IPS-20b (cell line): Measurements from ENCODE around the gene SIM2.

Source experiments
- H3K27ac ChIP-seq: one replicate; pipeline ENCODE4 v1.5.1; 2013; ENCODE audit warnings: low read length
- H3K27me3 ChIP-seq: 2 replicates; pipeline ENCODE4 v1.6.1; 2013; ENCODE audit warnings: mild to moderate bottlenecking, low read length, inconsistent platforms; ENCODE audit not compliant: insufficient read depth
- H3K36me3 ChIP-seq: 2 replicates; pipeline ENCODE4 v1.6.1; 2013; ENCODE audit warnings: low read depth, mild to moderate bottlenecking, inconsistent platforms, low read length, moderate library complexity; ENCODE audit not compliant: insufficient read depth
- H3K4me1 ChIP-seq: 2 replicates; pipeline ENCODE4 v1.6.1; 2013; ENCODE audit warnings: mild to moderate bottlenecking, control low read depth, inconsistent platforms, low read length, moderate library complexity; ENCODE audit not compliant: insufficient read depth
- H3K4me3 ChIP-seq: 2 replicates; pipeline ENCODE4 v1.5.1; 2013; ENCODE audit warnings: mild to moderate bottlenecking, low read length, inconsistent platforms
- H3K9ac ChIP-seq: 2 replicates; pipeline ENCODE4 v1.6.1; 2013; ENCODE audit warnings: low read depth, mild to moderate bottlenecking, inconsistent platforms, low read length, moderate library complexity
- H3K9me3 ChIP-seq: 2 replicates; pipeline ENCODE4 v1.6.1; 2013; ENCODE audit warnings: mild to moderate bottlenecking, low read depth, low read length, inconsistent platforms; ENCODE audit not compliant: insufficient read depth

Gene SIM2

DNA sequence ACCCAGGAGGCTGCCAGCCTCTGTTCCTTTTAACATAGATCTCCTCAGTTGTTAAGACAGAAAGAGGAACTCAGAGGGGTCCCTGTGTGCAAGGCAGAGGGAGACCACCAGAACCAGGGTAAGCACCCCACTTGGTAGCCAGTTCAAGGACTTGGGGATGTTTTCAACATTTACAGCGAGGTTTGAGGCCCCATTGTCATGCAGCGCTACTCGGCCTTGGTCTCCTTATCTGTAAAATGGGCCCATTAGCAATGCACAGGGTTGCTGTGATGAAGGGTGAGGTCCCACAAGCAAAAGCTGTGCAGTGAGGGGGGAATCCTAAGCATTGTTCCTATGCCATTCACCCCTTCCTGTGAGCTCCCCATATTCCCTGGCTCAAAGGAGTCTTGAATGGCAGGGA is 4.2 kb downstream of the SIM2 start:
- no peak overlapping the region for H3K27ac ChIP-seq
- peaks cover 11% of the 10 kb centered on the region for H3K4me1 ChIP-seq
- H3K36me3 ChIP-seq: no peaks in the 10 kb centered on the region
- H3K9me3 ChIP-seq: peaks cover 4% of the 10 kb centered on the region; the same call in 1 of the 2 replicates
- no peak overlapping the region for H3K4me3 ChIP-seq
- H3K27me3 ChIP-seq: peaks cover 99% of the 10 kb centered on the region
- no peak overlapping the region for H3K9ac ChIP-seq

DNA sequence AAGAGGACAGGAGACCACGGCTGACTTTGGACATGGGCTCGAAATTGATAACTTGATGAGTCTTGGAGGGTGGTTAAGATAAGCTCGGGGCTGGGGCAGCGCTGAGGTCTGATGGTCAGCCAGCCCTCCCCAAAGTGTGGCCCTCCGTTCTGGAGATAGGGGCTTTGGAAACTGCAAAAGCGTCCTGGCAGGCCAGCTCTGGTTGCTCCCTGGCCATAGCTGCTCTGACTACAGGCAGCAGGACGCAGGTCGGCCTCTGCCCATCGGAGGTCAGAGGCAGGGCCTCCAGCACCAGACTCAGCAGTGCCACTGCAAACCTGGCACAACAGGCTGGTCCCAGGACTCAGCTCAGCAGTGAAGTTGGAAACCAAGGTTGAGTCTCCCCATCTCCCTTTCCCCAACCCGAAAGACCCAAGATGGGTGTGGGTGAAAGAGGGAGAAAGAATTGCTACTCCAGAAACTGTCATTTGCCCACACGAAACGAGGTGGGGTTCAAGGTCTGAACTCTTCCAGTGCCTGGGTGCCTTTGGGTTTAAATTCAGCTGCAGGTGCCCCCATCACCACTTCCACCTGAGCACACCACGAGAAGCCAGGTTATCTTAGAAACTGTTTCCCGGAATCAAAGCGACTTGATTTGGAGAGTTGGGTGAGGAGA is 4.8 kb downstream of the SIM2 start:
- Histone ChIP-seq H3K27ac (no peak overlapping the region), H3K4me1 (peaks cover 11% of the 10 kb centered on the region), H3K4me3 (no peak overlapping the region), H3K36me3 (no peaks in the 10 kb centered on the region), H3K9me3 (peaks cover 4% of the 10 kb centered on the region; the same call in 1 of the 2 replicates), H3K9ac (no peak overlapping the region), H3K27me3 (peaks cover 99% of the 10 kb centered on the region)

DNA sequence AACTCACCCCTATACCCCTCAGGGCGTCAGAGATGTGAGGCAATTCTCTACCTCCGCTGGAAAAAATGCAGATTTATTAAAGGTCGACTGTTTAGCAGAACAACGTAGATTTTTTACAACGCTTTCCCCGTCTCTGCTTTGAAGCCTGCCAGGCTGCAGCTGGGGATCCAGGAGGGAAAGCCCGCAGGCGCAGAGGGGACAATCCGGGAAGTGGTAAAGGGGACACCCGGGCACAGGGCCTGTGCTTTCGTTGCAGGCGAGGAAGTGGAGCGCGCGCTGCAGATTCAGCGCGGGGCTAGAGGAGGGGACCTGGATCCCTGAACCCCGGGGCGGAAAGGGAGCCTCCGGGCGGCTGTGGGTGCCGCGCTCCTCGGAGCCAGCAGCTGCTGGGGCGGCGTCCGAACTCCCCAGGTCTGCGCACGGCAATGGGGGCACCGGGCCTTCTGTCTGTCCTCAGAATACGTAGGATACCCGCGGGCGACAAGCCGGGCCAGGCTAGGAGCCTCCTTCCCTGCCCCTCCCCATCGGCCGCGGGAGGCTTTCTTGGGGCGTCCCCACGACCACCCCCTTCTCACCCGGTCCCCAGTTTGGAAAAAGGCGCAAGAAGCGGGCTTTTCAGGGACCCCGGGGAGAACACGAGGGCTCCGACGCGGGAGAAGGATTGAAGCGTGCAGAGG is 5.5 kb downstream of the SIM2 start:
- peaks cover 6% of the 10 kb centered on the region; the same call in 1 of the 2 replicates for H3K9me3 ChIP-seq
- H3K27me3 ChIP-seq: peaks cover 100% of the 10 kb centered on the region
- H3K9ac ChIP-seq: no peak overlapping the region
- no peaks in the 10 kb centered on the region for H3K36me3 ChIP-seq
- H3K4me3 ChIP-seq: no peak overlapping the region
- H3K4me1 ChIP-seq: peaks cover 11% of the 10 kb centered on the region
- no peak overlapping the region for H3K27ac ChIP-seq

DNA sequence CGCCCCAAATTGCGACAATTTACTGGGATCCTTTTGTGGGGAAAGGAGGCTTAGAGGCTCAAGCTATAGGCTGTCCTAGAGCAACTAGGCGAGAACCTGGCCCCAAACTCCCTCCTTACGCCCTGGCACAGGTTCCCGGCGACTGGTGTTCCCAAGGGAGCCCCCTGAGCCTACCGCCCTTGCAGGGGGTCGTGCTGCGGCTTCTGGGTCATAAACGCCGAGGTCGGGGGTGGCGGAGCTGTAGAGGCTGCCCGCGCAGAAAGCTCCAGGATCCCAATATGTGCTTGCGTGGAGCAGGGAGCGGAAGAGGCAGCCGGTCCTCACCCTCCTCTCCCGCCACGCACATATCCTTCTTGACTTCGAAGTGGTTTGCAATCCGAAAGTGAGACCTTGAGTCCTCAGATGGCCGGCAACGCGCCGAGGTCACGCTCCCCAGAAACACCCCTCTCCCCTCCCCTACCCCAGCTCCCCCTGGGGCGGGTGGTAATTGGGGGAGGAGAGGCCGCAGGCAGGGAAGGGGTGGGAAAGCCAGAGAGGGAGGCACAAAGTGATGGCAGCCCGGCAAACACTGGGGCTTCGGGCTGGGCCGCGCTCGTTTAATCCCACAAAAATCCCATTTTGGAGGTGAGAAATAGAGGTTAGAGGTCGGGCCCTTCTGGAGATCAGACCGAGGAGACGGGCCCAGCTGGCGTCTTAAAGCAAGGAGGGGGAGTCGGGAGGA is 6.2 kb downstream of the SIM2 start:
- Histone ChIP-seq H3K36me3 (no peaks in the 10 kb centered on the region), H3K27ac (no peak overlapping the region), H3K4me1 (peaks cover 11% of the 10 kb centered on the region), H3K9me3 (peaks cover 7% of the 10 kb centered on the region; the same call in 1 of the 2 replicates), H3K4me3 (no peak overlapping the region), H3K9ac (no peak overlapping the region), H3K27me3 (peaks cover 100% of the 10 kb centered on the region)

DNA sequence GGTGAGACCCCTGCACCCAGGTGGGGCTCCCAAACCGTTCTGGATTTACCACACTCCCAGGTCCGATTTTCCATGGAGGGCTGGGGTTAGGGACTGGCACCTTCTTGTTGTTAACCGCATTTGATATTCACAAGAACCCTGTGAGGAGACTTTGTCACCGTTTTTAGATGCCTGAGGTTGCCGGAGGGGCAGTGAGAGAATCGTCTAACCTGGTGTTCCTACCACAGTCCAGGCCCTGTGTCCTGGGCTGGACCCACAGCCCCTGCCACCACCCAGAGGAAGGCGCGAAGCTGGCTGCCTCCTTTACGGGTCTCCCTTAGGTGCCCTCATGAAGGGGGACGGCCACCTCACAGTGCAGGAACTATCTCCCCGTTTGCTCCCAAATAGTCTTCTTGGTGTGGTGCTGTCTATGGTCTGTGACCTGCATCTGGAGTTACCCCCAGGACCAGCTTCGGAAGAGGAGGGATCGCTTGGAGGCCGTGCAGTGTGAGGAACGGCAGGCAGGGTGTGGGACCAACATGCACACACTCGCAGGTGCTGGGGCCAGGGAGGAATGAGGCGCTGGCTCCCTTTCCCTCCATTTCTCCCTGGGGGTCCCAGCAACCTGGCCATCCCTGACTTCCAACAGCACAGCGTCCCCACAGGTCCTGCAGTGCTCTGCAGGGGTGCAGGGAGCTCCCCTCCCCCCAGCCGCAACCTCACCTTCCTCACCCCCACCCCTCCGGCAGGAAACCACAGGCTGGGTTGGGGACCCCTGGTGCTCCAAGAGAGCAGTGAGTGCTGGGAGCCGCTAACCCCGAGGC is 7.0 kb downstream of the SIM2 start:
- Histone ChIP-seq H3K4me1 (peaks cover 9% of the 10 kb centered on the region), H3K9ac (no peak overlapping the region), H3K36me3 (no peaks in the 10 kb centered on the region), H3K9me3 (peaks cover 3% of the 10 kb centered on the region; the same call in 1 of the 2 replicates), H3K27ac (no peak overlapping the region), H3K4me3 (no peak overlapping the region), H3K27me3 (peaks cover 100% of the 10 kb centered on the region)

DNA sequence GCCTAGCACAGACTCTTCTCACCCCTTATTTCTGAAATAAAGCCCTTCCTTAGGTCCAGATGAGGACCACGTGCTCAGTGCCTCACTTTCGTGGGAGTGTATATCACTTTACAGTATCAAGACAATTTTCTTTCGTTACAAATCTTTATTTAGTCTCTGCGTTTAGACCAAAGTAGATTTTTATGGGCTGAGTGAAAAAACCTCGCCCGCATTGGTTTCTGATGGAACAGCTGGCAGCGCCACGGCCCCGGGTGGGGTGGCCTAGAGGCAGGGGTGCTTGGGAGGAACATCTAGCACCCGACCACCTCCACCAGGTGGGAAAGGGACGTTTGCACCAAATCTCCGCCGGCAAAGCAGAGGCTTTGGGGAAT is 7.6 kb downstream of the SIM2 start:
- H3K9ac ChIP-seq: no peak overlapping the region
- no peak overlapping the region for H3K27ac ChIP-seq
- peaks cover 14% of the 10 kb centered on the region for H3K4me1 ChIP-seq
- H3K36me3 ChIP-seq: no peaks in the 10 kb centered on the region
- peaks cover 100% of the 10 kb centered on the region for H3K27me3 ChIP-seq
- H3K4me3 ChIP-seq: no peak overlapping the region
- peaks cover 3% of the 10 kb centered on the region; the same call in 1 of the 2 replicates for H3K9me3 ChIP-seq

DNA sequence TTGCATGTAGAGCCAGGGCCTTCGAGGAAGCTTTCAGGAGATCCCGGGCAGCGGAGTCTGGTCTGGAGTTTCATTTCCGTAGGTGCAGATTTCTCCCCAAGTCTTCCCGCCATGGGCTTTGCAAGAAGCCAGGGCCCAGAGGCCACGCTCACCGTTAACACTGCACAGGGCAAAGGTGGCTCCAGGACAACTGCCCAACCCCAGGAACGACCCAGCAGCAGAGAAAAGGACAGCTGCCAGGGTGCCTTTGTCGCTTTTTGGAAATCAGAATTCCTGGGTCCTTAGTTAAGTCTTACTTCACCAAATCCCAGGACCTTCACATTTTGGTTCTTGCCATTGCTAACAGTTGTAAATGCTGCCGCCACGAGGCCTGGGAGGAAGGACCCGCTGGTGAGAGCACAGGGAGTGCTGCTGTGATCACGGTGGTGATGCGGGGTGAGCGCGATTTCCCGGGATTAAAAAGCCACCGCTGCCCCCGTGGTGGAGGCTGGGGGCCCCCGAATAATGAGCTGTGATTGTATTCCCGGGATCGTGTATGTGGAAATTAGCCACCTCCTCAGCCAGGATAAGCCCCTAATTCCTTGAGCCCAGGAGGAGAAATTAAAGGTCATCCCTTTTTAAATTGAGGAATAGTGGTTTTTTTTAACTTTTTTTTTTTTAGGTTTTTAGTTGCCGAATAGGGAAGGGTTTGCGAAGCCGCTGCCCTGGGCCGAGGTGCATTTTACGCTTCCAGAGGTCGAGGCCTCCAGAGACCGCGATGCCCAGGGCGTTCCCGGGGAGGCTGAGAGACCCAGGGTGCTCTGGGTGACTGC is 8.2 kb downstream of the SIM2 start:
- H3K9ac ChIP-seq: no peak overlapping the region
- H3K27me3 ChIP-seq: peaks cover 100% of the 10 kb centered on the region
- H3K27ac ChIP-seq: no peak overlapping the region
- H3K4me3 ChIP-seq: no peak overlapping the region
- H3K36me3 ChIP-seq: no peaks in the 10 kb centered on the region
- H3K9me3 ChIP-seq: peaks cover 3% of the 10 kb centered on the region; the same call in 1 of the 2 replicates
- H3K4me1 ChIP-seq: peaks cover 11% of the 10 kb centered on the region

DNA sequence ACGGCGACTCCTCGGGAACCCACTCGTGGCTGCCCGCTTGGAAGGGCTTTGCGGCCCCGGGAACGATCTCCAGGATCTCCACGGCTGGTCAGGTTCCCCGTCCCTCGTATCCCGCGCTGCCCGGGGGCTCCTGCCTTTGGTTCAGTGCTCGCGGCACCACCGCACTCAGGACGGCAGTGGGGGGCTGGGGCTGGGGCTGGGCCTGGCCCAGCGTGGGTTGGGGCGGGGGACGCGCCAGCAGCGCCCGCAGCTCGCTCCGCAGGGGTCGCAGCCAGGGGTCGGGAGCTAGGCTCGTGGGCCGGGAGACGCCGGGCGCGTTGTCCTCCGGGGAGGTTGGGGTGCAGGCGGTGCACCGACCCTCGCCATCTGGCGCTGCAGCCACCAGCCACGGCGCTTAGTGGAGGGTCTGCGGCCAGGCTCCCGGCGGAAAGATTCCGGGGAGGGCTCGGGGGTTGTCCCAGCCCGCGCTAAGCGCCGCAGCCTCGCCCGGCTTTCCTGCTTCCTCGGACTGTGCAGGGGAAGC is 8.9 kb downstream of the SIM2 start:
- Histone ChIP-seq H3K27ac (no peak overlapping the region), H3K9me3 (peaks cover 3% of the 10 kb centered on the region; the same call in 1 of the 2 replicates), H3K27me3 (peaks cover 100% of the 10 kb centered on the region), H3K36me3 (no peaks in the 10 kb centered on the region), H3K4me1 (peaks cover 11% of the 10 kb centered on the region; the same call in 1 of the 2 replicates), H3K4me3 (no peak overlapping the region), H3K9ac (no peak overlapping the region)

DNA sequence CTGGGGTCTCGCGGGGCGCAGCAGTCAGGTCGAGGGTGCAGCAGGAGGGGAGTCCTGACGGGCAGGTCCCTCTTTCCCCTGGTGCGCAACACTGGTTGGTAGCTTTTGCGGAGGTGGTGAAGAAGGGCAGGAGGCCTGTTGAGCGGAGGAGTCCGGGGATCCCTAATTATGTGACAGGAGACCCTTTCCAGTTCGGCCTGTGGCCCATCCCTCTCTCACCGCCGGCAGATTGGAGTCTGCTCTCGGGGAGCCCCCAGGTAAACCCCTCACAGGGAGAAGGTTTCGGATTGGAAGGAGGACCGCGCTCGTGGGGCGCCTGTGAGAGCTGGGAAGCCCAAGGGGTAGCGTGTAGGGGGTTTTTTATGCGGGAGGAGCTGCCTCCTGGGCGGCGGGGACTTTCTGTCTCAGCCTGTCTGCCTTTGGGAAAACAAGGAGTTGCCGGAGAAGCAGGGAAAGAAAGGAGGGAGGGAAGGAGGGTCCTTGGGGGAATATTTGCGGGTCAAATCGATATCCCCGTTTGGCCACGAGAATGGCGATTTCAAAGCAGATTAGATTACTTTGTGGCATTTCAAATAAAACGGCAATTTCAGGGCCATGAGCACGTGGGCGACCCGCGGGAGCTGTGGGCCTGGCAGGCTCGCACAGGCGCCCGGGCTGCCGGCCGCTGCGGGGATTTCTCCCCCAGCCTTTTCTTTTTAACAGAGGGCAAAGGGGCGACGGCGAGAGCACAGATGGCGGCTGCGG is 9.5 kb downstream of the SIM2 start:
- Histone ChIP-seq H3K27me3 (peaks cover 100% of the 10 kb centered on the region), H3K4me1 (peaks cover 11% of the 10 kb centered on the region; the same call in 1 of the 2 replicates), H3K27ac (no peak overlapping the region), H3K36me3 (no peaks in the 10 kb centered on the region), H3K9ac (no peak overlapping the region), H3K9me3 (peaks cover 3% of the 10 kb centered on the region; the same call in 1 of the 2 replicates), H3K4me3 (peak overlapping the region; percentile 6; the same call in 1 of the 2 replicates)
